ENCODE measurements around the gene MAVS.
"Not testable (repeated sequence)": the region's sequence is repeated elsewhere in the genome, so short reads cannot be mapped to it uniquely, and the experiment has no call there.

The MAVS gene

DNA sequence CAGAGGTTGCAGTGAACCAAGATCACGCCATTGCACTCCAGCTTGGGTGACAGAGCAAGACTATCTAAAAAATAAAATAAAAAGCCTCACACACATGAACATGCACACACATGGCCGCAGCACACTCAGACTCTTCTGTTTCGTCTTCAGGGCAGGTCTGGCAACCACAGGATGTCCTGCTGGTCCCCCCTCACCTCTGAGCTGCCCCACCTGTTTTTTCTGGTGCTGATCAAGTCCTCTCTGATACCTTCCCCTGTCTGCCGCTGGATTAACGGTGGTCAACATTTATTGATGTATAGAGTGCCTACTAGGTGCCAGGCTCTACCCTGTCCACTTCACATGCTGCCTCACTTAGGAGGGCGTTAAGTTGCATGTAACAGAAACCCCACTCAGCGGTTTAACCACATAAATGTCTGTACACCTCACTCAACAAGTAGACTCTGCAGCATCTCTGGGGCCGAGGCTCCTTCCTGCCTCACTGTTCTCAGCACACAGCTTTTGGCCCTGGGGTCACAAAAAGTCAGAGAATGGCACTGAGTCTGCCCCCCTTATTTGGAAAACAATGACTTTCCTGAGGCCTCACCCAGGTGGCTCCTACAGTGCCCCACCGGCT is 30.8 kb upstream of the MAVS start:
- FAIRE-seq, result no peak

DNA sequence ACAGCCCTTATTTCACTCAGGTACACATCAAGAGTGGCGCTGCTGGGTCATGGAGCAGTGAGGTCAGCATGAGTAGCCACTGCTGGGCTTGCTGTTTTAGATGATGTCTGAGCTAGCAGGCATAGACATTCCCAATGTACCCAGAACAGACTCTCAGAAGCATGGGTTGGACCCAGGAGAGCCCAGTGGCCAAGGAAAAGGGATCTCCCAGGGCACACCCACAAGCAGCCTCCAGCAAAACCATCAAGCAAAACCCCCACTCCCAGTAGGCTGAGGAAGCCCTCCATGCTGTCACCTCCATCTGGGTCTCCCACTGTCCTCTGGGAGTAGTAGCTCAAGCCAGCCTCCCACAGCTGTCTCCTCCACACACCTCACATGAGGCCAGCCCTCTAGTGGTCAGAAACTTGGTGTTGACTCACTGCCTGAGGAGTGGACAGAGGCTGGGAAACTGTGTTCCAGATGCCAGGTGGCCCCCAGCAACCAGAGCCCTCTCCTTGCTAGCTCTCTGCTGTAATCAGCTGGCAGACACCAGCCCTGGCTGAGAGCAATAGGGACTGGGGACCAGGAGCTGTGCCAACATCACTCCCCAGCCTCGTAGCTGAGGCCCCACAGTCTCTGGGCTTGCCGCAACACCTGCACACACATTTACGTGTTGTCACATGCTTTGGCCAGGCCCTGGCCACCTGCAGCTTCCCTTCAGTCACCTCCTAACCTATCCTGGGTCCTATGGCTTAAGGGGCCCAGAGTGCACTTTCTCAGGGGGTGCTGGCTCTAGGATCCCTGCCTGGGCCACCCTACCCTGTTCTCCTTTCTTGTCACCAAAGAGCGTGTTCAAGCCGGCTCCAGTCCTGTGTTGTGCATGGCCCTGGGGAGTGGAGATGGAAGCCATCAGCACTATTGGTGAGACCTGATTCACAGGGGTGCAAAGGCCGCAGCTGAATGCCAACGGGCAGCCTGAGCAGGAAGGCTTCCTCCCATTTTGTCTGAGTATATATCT is 28.2 kb upstream of the MAVS start:
- no peak for FAIRE-seq

DNA sequence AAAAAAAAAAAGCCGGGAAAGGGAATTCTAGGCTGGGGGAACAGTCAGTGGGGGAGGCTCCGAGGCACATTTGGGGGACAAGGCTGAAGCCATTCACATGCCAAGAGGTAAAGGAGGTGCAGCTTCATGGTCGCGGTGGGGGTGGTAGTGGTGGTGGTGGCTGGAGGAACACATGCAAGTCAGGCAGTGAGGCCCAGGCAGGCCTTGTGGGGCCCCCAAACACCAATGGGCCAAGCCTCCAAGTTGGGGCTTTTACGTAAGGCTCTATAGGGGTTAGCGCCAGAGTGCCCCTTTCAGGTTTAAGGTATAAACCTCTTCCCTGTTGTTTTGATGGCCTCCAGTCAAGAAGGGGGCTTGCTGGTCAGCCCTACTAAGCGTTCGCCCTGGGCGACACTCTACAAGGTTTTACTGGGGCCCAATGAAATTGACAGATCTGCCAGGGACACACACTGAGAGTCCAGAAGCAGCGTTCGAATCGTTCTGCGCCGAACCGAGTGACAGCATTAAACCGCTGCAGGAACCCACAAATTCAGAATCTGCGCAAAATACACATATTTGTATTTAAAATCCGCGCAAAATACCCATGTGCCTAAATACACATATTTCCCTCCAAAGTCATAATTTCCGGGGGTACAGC is 27.1 kb upstream of the MAVS start:
- FAIRE-seq, result no peak

DNA sequence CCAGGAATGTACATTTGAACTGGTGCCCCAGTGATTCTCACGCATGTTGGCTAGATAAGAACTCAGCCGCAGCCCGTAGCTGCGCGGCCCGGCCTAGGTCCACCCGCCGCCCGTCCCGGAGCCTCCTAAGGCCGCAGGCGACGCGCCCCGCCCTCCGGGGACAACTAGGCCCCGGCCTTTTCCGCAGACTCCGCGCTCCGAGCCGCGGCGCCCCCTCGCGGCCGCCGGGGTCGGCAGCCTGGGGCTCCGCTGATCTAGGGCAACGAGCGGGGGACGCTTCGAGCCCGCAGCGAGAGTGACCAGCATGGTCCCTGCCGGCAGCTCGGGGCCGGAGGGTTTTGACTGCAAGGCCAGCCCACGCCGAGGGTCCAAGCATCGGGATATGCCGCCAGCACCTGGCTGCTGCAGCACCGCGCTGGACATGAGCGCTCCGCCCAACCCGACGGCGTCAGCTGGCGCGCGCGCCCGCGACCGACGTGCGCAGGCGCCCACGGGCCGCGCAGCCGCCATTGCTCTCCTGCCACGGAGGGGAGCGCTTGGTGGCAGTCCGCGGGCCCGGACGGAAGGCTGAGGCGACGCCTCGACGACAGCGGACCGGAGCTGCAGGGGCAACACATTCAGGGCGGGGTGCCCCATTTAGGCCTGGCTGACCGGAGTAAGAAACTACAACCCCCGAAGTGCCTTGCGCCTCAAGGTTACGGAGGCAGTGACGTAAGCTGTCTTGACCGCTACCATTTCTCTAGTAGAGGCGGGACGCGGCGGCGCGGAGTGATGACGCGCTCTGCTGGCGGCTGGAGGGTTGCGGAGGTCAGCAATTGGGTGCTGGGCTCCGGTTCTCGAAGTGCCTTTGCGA is 26.4 kb upstream of the MAVS start, which contains the start of gene AP5S1:
Gene AP5S1, plus strand, starts transcription at position 500 of the 853 bp plus-strand sequence. CDS start 1,571 bp downstream, outside the sequence.
- peak; percentile 7 for FAIRE-seq

DNA sequence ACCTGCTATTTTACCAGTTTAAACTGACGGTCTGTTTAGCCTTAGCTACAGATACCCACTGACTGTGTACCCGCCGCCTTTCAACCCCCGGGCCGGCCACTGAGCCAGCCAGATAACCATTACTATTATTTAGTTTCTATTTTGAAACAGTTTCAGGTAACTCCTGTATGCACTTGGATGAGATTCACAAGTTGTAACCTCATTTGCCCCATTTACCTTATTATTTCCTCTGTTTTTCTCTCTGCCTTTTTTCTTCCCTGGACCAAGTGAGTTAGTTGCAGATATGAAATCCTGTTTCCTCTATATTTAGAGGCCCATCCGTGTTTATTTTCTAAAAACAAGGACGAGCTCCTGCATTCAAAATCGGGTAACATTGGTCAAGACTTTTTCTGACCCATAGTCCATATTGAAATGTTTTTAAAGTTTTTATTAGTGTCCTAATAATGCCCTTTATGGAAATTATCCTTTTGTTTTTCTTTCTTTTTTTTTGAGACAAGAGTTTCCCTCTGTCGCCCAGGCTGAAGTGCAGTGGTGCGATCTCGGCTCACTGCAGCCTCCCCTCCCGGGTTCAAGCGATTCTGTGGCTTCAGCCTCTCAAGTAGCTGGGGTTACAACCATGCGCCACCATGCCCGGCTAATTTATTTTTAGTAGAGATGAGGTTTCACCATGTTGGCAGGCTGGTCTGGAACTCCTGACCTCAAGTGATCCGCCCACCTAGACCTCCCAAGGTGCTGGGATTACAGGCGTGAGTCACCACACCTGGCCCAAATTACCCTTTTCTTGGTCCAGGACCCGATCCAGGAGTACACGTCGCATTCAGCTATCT is 25.5 kb upstream of the MAVS start:
- FAIRE-seq, result no peak

DNA sequence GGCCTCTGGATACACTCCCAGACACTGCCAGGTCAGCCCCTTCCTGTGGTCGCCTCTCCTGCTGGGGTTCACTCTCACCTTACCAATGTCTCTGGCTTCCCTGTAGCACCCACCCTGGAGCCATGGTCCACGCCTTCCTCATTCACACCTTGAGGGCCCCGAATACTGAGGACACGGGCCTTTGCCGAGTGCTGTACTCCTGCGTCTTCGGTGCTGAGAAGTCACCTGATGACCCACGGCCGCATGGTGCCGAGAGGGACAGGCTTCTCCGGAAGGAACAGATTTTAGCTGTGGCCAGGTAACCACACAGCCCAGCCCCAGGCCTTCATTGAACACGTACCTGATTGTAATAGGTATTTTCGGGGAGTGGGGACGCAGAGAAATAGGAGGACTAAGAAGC is 24.6 kb upstream of the MAVS start:
- no peak for FAIRE-seq

DNA sequence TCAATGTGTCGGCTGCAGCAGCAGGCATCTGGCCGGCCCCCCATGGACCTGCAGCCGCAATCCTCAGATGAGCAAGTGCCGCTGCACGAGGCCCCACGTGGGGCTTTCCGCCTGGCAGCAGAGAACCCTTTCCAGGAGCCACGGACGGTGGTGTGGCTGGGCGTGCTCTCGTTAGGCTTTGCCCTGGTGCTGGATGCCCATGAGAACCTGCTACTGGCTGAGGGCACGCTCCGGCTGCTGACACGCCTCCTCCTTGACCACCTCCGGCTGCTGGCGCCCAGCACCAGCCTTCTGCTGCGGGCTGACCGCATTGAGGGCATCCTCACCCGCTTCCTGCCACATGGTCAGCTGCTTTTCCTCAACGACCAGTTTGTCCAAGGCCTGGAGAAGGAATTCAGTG is 22.8 kb upstream of the MAVS start:
- no peak for FAIRE-seq

DNA sequence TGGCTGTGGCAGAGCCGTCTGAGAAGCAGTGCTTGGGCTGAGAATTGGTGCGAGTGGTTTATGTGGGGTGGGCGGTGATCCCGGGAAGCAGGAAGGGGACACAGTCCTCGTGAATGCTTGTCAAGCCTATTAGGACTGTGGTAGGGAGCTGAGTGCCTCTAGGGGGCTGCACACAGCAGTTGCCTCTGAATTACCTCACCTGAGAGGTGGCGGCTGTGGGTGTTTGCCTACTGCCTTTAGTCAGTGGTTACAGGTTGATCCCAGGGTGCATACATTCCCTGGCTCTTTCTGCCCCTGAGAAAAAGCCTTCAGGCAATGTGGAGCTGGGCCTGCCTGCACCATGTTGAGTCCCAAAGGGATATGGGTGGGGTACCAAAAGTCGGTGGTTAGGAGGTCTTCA is 21.1 kb upstream of the MAVS start:
- FAIRE-seq, result no peak

DNA sequence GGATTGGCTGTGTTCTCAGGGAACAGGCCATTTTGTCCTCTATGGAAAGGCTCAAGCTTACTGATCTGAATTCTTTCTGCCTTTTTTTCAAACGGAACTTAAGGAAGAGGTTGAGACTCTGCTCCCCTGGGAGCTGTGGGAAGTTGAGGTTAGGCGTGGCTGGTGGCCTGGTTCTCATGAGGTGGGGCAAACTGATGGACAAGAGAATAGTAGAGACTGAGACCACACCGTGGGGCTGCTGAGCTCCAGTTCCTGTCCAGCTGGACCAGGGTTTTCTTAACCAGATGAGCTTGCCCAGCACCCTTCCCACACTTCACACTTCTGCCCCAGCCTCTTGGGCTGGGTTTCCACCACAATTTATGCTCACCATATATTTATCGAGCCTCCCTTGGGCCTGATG is 20.2 kb upstream of the MAVS start:
- FAIRE-seq, result no peak

DNA sequence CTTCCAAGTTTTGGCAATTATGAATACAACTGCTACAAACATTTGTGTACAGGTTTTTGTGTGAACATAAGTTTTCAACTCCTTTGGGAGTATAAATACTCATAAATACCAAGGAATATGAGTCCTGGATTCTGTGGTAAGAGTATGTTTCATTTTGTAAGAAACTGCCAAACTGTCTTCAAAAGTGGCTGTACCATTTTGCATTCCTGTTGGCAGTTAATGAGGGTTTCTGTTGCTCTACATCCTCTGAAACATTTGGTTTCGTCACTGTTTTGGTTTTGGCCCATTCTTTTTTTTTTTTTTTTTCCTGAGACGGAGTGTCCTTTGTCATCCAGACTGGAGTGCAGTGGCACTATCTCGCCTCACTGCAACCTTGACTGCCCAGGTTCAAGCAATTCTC is 17.8 kb upstream of the MAVS start:
- no peak for FAIRE-seq

DNA sequence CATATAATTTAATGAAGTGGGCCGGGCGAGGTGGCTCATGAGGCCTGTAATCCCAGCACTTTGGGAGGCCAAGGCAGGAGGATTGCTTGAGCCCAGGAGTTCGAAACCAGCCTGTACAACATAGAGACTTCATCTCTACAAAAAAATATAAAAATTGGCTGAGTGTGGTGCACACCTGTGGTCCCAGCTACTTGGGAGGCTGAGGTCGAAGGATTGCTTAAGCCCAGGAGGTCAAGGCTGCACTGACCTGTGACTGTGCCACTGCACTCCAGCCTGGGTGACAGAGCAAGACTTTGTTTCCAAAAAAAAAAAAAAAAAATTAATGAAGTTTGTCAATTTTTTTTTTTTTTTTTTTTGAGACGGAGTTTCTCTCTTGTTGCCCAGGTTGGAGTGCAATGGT is 16.7 kb upstream of the MAVS start:
- not testable (repeated sequence) for FAIRE-seq

DNA sequence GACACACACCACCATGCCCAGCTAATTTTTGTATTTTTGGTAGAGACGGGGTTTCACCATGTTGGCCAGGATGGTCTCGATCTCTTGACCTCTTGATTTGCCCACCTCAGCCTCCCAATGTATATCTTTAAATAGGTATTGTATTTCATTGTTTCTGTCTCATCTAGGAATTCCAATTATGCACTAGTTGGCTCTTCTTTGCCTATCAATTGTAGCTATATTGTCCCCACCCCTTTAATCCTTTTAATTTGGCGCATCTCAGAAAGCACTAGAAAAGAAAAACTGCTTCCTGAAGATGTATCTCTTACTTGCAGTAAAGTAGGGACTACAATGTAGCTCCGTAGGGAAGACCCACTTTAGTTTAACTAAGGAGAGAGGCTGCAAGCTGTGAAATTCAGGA is 10.5 kb upstream of the MAVS start:
- no peak for FAIRE-seq

DNA sequence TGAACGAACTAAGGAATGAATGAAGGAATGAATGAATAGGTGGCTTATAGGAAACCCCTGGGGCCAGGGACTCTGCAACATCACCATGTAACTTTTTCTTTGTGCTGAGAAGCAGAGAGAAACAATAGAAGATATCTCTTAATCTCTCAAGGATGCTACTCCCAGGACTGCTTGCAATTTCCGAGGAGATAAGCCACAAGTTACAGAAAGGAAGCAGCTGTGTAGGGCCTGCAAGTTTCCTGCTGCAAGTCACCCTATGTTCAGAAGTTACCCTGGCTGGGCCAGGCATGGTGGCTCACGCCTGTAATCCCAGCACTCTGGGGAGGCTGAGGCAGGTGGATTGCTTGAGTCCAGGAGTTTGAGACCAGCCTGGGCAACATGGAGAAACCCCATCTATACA is 7.3 kb upstream of the MAVS start:
- no peak for FAIRE-seq

DNA sequence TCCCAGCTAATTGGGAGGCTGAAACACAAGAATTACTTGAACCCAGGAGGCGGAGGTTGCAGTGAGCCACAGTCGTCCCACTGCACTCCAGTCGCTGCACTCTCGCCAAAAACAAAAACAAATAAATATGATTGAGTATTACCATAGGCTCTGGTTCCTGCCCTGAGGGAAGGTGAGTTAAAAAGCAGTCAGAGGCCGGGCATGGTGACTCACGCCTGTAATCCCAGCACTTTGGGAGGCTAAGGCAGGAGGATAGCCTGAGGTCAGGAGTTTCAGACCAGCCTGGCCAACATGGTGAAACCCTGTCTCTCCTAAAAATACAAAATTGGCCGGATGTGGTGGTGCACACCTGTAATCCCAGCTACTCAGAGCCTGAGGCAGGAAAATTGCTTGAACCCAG is 6.4 kb upstream of the MAVS start:
- FAIRE-seq, result not testable (repeated sequence)

DNA sequence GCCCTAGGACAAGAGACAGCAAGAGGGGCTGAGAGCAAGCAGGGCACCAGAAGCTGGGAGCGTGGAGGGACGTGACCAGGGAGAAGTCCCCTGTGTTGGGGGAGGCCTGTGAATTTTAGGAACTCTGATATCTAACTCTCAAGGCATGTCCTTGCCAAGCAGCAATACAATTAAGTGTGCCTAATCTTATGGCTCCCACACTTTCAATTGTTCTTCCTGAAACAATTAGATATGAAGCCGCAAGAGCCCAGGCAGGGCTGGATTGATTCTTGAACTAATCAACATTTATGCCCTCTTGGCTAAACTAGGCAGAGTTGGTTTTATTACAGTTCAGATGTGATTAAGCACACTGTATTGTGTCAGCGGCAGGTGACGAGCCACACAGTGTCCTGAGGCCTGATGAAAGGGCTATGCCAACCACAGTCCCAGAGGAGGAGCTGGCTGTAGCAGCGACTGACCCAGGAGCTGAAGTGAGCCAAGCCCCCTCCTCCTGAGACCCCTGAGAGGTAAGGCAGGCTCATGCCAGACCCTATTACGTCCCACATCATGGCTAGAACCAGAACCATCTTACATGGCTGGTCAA is 4.2 kb upstream of the MAVS start:
- no peak for FAIRE-seq

DNA sequence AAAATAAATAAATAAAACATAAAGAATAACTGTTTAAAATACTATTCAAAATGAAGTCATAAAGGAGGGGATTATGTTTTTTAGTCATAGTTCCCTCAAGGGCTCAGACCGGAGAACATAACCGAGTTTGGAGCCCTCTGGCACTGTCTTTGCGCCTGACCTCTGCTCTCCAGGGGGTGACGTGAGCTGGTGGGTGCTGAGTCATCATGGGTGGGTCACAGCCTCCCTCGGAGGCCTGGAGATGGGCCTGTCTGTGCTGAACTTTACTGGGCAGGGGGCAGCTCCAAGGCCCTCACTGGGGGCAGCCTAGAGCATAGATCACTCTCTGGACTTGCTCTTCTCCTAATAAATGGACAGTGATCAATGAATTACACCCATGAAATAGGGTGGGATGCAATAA is 3.1 kb upstream of the MAVS start:
- no peak for FAIRE-seq

DNA sequence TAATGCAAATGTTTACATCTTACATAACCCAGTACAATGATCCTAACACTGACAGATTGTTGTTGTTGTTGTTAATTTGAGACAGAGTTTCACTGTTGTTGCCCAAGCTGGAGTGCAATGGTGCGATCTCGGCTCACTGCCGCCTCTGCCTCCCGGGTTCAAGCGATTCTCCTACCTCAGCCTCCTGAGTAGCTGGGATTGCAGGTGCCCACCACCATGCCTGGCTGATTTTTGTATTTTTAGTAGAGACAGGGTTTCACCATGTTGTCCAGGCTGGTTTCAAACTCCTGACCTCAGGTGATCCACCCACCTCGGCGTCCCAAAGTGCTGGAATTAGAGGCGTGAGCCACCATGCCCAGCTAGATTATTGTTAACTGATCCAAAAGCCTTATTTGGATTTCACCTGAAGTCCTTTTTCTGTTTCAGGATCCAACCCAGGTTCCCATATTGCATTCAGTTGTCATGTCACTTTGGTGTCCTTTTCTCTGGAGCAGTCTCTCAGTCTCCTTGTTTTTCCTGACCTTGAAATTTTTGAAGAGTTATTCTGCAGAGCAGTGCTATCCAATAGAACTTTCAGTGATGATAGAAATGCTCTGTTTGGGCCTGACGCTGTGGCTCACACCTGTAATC is 2.5 kb upstream of the MAVS start:
- not testable (repeated sequence) for FAIRE-seq

DNA sequence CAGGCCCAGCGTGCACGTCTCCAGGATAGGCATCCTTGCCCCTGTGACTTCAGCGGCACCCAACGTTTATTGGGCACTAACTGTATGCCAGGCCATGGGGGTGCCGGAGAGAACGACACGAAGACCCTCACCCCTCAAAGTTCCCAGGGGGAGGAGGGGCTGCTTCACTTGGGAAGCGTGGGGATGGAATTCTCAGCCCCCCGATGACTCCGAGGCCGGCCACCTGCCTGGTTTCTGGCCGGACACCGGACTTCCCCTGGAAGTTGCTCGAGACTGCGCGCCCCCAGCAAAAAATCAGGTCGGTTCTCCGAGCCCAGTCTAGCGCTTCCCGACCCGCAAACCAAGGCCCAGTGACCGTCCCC is 275 bp upstream of the MAVS start:
- no peak for FAIRE-seq

DNA sequence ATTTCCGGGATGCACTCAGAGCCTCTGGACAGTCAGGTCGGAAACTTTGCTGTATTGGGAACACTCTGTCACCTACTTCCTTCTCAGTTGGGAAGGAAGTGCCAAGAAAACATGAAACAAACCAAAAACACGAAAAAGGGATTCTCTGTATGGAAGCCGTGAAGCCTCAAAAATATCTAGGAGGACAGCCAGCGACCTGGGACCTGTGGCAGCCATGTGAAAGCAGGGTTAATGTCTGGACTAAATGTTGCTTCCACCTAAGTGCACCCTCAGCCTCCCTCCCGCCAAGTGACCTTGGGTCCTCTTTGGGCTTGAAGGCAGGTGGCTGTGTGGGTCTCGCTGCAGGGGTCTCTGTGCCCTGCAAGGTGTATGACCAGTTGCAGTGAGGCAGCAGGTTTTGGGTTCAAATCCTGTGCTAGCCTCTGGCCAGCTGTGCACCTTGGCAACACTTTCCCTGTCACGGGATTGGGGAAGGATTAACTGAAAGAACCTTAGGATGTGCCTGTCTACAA is 851 bp downstream of the MAVS start:
- FAIRE-seq, result no peak

DNA sequence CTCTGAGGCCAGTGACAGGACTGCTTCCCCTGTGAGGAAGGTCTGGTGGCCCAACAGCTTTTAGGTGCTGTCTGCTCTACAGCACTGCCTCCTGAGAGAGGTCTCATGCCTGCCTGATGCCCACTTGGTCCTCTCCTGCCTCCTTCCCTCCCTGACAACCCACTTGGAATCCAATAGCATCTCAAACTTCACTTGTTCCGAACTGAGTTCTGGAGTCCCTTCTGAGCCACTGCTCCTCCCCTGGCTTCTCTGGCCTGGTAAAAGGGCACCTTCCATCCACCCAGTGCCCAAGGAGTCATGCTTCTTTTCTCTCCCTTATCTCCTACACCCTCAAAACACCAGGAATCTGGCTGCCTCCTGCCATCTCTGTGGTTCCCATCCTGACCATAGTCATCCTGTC is 1.9 kb downstream of the MAVS start:
- FAIRE-seq, result no peak

DNA sequence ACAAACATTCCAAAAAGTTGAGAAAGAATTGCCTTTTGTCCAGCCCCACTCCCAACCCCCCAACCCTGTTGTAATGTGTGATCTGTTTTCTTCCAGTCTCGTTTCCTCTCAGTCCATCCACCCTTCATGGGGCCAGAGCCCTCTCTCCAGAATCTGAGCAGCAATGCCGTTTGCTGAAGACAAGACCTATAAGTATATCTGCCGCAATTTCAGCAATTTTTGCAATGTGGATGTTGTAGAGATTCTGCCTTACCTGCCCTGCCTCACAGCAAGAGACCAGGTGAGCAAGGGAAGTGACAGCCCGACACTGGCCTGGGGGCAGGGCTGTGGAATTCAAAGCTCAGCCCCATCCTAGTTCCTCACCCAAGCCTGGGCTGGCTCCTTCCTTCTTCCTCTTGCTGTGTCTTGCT is 7.8 kb downstream of the MAVS start:
- no peak for FAIRE-seq
